HTERT RPE-1 (cell line): ENCODE measurements around the gene ZPBP2.
"Not testable (repeated sequence)": the region's sequence is repeated elsewhere in the genome, so short reads cannot be mapped to it uniquely, and the experiment has no call there.

ENCODE experiments used
- in situ Hi-C: fragments of 300-500 bp; cut with MboI; formaldehyde crosslinking; loops from 4 replicates; pipeline ENCODE4 v1.14.3; 2020; ENCODE audit warnings: low sequenced_read_pairs

ZPBP2 gene

DNA sequence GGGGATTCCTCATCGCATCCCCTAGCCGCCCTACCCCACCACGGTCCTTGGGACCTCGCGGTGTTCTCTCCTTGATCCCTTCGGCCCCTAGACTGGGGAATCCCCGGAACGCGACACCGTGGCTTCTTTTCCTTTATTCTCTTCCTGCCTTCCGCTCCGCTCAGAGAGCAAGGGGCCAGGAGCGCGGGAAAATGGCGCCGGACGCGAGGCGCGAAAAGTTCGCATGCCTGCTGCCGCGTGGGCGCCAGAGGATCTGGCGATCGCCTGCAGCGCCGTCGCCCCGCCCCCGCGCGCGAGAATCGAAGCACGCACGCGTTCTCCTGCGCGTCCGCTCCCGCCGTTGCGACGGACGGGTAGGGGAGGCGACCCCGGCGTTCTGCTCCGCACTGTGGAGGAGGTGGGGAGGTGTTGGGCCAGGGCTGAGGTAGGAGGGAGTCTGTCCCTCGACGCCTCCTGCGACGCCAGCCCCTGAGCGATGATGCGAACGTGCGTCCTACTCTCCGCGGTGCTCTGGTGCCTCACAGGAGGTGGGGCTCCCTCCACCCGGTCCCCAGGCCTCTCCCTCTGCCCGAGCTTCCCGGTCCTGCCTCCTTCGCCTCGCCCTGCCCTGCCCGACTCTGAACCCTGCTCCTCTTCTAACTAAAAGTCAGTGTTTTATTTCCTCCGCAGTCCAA lies at the start of gene ZPBP2:
Gene ZPBP2, plus strand, starts transcription at position 323 of the 674 bp plus-strand sequence. Its CDS starts 153 bp downstream, at position 476.
- in situ Hi-C loops = no loop called here

DNA sequence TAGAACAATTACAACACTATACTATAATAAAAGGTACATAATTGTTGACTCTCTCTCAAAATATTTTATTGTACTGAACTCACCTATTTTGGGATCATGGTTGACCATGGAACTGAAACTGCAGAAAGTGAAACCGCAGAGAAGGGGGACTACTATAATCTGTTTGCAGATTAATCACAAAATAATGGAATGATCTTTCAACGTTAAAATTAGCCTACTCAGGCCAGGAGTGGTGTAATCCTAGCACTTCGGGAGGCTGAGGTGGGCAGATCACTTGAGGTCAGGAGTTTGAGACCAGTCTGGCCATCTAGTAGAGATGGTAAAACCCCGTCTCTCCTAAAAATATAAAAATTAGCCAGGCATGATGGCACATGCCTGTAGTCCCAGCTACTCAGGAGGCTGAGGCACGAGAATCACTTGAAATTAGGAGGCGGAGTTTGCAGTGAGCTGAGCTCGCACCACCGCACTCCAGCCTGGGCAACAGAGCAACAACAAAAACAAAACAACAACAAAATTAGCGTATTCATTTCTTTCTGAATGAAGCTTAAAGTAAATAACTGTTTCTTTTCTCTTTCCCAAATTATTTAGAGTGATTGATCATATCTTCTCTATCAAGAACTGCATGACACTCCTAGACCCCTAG lies 49.5 kb upstream of the ZPBP2 start:
- in situ Hi-C loops = no loop called here

DNA sequence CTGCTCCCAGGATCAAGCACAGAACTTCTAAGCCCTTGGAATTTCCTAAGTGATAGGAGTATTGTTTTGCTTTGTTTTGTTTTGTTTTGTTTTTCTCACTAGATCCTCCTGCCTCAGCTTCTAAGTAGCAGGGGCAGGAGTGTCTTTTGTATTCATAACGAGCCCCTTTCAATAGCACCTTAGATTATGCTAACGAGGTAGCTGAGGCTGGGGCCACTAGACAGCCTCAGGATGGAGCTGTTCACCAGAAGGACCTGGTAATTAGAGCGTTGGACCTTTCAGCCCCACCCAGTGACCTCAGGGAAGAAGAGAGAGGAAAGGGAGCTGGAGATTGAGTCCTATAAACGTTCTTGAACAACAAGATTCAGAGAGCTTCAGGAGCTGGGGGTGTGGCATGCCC lies 47.5 kb upstream of the ZPBP2 start:
- in situ Hi-C loops = no loop called here

DNA sequence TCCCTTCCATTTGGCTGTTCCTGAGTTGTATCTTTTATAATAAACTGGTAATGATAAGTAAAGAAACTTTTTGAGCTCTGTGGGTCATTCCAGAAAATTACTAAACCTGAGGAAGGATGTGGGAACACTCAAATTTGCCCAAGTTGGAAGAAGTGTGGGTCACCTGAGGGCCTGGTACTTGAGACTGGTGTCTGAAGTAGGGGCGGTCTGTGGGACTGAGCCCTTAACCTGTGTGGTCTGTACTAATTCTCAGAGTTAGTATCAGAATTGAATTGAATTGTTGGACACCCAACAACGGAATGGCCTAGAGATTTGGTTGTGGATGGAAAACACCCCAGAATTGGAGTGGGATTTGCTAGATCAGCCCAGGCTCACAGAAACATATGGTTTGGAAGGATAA lies 47.0 kb upstream of the ZPBP2 start:
- in situ Hi-C loops = no loop called here

DNA sequence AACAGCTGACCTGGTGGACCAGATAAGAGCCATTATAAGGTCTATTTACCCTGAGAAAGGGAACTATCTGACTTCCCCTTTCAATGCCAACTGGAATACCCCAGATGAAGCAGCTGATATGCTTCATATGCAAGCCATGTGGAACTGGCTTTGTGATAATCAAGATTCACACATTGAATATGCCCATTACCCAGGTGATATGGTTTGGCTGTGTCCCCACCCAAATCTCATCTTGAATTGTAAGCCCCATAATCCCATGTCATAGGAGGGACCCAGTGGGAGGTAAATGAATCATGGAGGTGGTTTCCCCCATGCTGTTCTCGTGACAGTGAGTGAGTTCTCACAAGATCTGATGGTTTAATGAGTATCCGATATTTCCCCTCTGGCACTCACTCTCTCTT lies 46.0 kb upstream of the ZPBP2 start:
- in situ Hi-C loops = no loop called here

DNA sequence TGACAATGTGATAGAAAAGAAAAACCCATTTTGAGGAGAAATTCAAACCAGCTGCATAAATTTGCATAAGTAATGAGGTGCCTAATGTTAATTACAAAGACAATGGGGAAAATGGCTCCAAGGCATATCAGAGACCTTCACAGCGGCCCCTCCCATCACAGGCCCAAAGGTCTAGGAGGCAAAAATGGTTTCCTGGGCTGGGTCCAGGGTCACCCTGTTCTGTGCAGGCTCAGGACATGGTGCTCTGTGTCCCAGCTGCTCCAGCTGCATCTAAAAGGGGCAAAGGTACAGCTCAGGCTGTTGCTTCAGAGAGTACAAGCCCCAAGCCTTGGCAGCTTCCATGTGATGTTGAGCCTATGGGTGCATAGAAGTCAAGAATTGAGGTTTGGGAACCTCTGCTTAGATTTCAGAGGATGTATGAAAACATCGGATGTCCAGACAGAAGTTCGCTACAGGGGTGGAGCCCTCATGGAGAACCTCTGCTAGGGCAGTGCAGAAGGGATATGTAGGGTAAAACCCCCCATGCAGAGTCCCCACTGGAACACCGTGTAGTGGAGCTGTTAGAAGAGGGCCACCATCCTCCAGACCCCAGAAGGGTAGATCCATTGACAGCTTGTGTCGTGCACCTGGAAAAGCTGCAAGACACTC lies 44.5 kb upstream of the ZPBP2 start:
- in situ Hi-C loops = no loop called here

DNA sequence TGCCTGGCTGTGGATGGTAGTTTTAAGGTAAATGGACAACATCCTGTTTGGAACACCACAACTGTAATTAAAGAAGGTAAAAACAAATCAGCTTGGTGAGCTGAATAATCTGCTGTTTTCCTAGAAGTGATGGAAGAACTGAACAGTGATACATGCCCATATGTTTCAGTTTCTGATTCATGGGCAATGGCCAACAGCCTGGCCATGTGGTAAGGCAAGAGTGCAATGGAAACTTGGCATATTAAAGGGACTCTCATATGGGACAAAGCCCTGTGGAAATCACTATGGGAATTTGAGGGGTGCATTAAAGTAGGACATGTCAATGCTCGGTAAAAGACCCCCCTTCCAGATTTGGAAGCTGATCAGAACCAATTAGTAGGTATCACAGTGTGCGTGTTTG lies 41.7 kb upstream of the ZPBP2 start:
- in situ Hi-C loops = no loop called here

DNA sequence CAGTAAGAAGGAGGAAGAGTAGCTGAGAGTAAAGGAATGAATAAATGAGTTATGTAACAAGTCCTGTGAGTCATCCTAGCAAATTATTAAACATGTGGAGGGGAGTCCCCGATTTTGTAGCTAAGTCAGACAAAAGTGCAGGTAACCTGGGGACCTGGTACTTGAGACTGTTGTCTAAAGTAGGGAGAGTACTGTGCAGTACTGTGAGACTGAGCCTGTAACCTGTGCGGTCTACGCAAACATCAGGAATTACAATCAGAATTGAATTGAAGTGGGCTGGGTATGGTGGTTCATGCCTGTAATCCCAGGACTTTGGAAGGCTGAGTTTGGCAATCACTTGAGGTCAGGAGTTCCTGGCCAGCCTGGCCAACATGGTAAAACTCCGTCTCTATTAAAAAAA lies 39.6 kb upstream of the ZPBP2 start:
- in situ Hi-C loops = no loop called here

- in situ Hi-C loops = no loop called here
Measured at GRCh38 chr17:39831588-39831987, 36.4 kb upstream of the ZPBP2 start.

- in situ Hi-C loops = no loop called here
Measured at GRCh38 chr17:39834017-39834416, 34.0 kb upstream of the ZPBP2 start.

GRCh38 chr17:39835038-39835786 lies 32.8 kb upstream of the ZPBP2 start:
- in situ Hi-C loops = no loop called here

DNA sequence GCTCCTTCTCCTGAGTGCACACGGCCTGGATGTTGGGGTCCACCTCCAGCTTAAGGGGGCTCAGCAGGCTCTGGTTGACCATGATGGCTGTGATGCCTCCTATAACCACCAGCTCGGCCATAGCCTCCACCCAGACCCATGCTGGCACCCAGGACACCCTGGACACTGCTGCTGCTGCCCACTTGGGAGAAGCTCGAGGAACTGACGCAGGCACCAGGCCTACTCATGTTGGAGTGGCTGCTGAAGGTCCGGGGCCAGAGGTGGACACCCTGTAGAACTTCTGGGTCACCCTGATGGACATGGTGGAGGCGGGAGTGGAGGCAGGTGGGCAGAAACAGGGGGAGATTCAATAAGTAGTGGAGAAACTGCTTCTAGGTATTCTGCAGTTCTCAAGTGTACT lies 31.9 kb upstream of the ZPBP2 start:
- in situ Hi-C loops = no loop called here

- in situ Hi-C loops = no loop called here
Measured at GRCh38 chr17:39838057-39838456, 29.9 kb upstream of the ZPBP2 start.

DNA sequence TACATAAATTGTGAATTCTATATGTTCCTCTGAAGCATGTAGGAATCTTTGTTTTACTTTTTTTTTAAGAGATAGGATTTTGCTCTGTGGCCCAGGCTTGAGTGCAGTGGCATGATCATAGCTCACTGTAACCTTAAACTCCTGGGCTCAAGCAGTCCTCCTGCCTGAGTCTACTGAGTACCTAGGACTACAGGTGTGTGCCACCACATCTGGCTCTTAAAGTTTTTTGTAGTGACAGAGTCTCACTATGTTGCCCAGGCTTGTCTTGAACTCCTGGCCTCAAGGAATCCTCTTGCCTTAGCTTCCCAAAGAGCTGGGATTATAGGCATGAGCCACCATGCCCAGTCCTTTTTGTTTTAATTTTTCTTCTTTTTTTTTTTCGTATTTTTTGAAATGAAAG lies 29.2 kb upstream of the ZPBP2 start:
- in situ Hi-C loops = no loop called here

DNA sequence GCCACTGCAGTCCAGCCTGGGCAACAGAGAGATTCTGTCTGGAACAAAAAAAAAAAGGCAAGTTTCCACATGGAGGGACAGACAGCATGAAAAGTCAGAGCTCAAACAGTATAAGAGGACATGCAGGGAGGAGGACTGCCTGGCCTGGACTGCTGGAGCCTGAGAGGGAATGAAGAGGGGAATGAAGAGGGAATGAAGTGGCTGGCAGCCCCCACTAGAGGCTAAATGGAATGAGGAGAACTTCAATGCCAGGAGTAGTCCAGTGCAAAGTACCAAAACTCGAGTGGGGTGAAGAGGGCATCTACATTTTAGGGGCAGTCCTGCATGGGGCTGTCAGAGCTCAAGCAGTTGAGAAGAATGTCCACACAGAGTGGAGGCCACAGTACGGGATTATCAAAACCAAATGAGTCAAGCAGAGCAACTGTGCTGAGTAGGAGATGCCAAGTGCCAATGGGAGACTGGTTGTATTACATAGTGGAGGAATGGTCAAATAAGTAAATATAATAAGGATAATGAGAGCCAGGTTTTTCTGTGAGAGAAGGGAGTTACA lies 26.8 kb upstream of the ZPBP2 start:
- in situ Hi-C loops = no loop called here

DNA sequence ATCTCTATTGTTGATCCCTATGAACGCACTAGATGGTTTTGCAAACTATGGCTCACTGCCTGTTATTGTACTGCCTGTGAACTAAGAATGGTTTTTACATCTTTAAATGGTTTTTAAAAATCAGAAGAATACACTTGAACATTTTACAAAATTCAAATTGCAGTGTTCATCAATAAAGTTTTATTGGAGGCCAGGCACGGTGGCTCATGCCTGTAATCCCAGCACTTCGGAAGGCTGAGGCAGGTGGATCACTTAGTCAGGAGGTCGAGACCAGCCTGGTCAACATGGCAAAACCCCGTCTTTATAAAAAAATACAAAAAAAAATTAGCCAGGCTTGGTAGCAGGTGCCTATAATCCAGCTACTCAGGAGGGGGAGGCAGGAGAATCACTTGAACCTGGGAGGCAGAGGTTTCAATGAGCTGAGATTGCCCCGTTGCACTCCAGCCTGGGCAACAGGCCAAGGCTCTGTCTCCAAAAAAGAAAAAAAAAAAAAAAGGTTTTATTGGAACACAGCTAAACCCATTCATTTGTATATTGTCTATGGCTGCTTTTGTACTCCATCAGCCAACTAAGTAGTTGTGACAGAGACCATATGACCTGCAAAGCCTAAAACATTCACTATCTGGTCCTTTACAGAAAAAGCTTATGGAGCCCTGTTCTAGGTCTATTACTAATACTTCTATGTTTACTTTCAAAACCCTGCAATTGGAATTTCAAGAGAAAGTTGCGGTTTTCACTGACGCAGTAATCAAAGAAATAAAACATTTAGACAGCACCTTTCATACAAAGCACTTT lies 22.8 kb upstream of the ZPBP2 start:
- in situ Hi-C loops = no loop called here

DNA sequence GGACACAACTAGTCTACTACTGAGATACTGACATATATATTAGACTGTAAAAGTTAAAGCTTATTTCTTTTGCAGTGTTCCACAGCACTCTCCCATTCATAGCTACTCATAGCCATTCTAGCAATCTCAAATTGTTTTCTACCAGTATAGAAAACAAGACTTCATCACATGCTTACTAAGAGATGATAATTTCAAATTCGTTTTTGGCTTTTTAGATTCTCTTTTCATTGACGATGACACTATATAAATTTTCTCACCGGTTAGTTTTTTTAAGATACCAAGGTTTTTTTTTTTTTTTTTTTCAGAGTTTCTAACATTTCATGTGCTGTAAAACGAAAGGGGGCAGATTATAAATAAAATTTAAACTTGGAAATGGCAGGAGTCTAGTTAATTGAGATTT lies 21.8 kb upstream of the ZPBP2 start:
- in situ Hi-C loops = no loop called here

GRCh38 chr17:39848600-39848999 lies 19.4 kb upstream of the ZPBP2 start:
- in situ Hi-C loops = no loop called here

- in situ Hi-C loops = not testable (repeated sequence)
Measured at GRCh38 chr17:39850186-39850585, 17.8 kb upstream of the ZPBP2 start.

DNA sequence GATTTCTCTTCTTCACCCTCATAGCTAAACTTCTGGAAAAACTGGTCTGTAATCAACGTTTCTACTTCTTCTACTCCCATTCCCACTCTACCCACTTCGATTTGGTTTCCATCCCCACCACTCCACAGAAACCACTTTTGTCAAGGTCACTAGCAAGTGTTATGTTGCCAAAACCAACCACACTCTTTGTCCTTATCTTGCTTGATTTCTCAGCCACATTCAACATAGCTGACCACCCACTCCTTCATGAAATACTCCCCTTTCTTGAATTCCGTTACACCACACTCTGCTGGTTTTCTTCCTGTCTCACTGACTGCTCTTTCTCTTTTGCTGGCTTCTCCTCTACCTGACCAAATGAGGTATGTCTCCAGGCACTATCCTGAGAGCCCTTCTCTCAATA lies 15.8 kb upstream of the ZPBP2 start:
- in situ Hi-C loops = no loop called here

DNA sequence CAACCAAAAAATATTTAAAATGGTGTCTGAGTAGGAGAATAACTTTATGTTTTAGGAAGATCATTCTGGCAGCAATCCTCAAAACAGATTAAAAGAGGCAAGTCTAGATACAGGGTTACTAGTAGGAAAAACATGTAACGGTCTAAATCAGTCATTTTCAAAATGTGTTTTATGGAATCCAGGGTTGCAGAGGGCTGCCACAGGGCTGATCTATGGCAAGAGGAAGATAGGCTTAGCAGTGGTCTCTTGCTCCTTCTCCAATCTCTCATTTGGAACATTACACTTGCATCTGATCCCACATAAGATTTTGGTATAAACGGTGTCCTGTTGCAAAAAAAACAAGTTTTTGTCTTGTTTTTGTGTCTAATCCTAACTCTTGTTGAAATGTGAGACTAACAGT lies 13.1 kb upstream of the ZPBP2 start:
- in situ Hi-C loops = no loop called here
